Measurements from ENCODE around the gene C6orf89. TPM values are rescaled to one million over a fixed set of nuclear protein-coding genes. Genes with fewer than 3 reads are reported as not detected.

Gene C6orf89
- total RNA-seq, 1 experiment from 2014 or later, result 22.6 TPM

GRCh38 chr6:36968266-36968977 is 82.7 kb downstream of the C6orf89 start:
- ChIA-PET CTCF (interaction anchor here (0.5 kb wide), 1 partner anchor 9 kb away, joined by 3 read pairs; no protein-coding TSS in a partner anchor), POLR2A (ENCODE audit: low non-redundant PET) (no interaction called here)
- H3K9me3 ChIP-seq (ENCODE audit: low read depth, low read length, poor library complexity, severe bottlenecking), result no peaks in the 10 kb centered on the region
- TSS peak; percentile 98 for BruUV-seq (replicated peaks)
- no peak overlapping the region for H3K4me3 ChIP-seq (ENCODE audit: low read depth, low read length, poor library complexity, severe bottlenecking)
- no peak overlapping the region for H3K27ac ChIP-seq (ENCODE audit: low read depth, low read length, poor library complexity, severe bottlenecking)
- intact Hi-C loops (cut with micrococcal nuclease; ENCODE audit: unreplicated experiment), result no loop called here
- H3K36me3 ChIP-seq (ENCODE audit: insufficient read depth, low read length, poor library complexity, severe bottlenecking), result peaks cover 64% of the 10 kb centered on the region
- no peak for DNase-seq (ENCODE audit: low spot score)
- no peaks in the 10 kb centered on the region for H3K27me3 ChIP-seq (replicated peaks; ENCODE audit: insufficient read depth, low read depth, low read length, poor library complexity)
- TF ChIP-seq, protein P1, sequence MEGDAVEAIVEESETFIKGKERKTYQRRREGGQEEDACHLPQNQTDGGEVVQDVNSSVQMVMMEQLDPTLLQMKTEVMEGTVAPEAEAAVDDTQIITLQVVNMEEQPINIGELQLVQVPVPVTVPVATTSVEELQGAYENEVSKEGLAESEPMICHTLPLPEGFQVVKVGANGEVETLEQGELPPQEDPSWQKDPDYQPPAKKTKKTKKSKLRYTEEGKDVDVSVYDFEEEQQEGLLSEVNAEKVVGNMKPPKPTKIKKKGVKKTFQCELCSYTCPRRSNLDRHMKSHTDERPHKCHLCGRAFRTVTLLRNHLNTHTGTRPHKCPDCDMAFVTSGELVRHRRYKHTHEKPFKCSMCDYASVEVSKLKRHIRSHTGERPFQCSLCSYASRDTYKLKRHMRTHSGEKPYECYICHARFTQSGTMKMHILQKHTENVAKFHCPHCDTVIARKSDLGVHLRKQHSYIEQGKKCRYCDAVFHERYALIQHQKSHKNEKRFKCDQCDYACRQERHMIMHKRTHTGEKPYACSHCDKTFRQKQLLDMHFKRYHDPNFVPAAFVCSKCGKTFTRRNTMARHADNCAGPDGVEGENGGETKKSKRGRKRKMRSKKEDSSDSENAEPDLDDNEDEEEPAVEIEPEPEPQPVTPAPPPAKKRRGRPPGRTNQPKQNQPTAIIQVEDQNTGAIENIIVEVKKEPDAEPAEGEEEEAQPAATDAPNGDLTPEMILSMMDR (conservative IDR thresholded peaks at IDR 0.05; ENCODE audit: low read depth, low read length), result no peak
- TF ChIP-seq EZH2 (IDR thresholded peaks at IDR 0.05; ENCODE audit: borderline replicate concordance, low read depth, low read length, poor library complexity, severe bottlenecking), result no peak
- no peaks in the 10 kb centered on the region for H3K4me1 ChIP-seq (ENCODE audit: insufficient read depth, low read length, poor library complexity, severe bottlenecking)

- TF ChIP-seq, protein P1 (conservative IDR thresholded peaks at IDR 0.05; ENCODE audit: low read depth, low read length), result no peak
- no peak for TF ChIP-seq EZH2 (IDR thresholded peaks at IDR 0.05; ENCODE audit: borderline replicate concordance, low read depth, low read length, poor library complexity, severe bottlenecking)
- Histone ChIP-seq H3K27ac (ENCODE audit: low read depth, low read length, poor library complexity, severe bottlenecking) (no peak overlapping the region), H3K36me3 (ENCODE audit: insufficient read depth, low read length, poor library complexity, severe bottlenecking) (peaks cover 72% of the 10 kb centered on the region), H3K27me3 (replicated peaks; ENCODE audit: insufficient read depth, low read depth, low read length, poor library complexity) (no peaks in the 10 kb centered on the region), H3K9me3 (ENCODE audit: low read depth, low read length, poor library complexity, severe bottlenecking) (no peaks in the 10 kb centered on the region), H3K4me3 (ENCODE audit: low read depth, low read length, poor library complexity, severe bottlenecking) (no peak overlapping the region), H3K4me1 (ENCODE audit: insufficient read depth, low read length, poor library complexity, severe bottlenecking) (no peaks in the 10 kb centered on the region)
- no peak for DNase-seq (ENCODE audit: low spot score)
- no TSS peak for BruUV-seq (replicated peaks)
- intact Hi-C loops (cut with micrococcal nuclease; ENCODE audit: unreplicated experiment), result no loop called here
- CTCF ChIA-PET, result no interaction called here
- POLR2A ChIA-PET (ENCODE audit: low non-redundant PET), result no interaction called here
Measured at GRCh38 chr6:36969240-36969691, 83.5 kb downstream of the C6orf89 start.

- Histone ChIP-seq H3K36me3 (ENCODE audit: insufficient read depth, low read length, poor library complexity, severe bottlenecking) (peaks cover 81% of the 10 kb centered on the region), H3K4me1 (ENCODE audit: insufficient read depth, low read length, poor library complexity, severe bottlenecking) (no peaks in the 10 kb centered on the region), H3K9me3 (ENCODE audit: low read depth, low read length, poor library complexity, severe bottlenecking) (no peaks in the 10 kb centered on the region), H3K4me3 (ENCODE audit: low read depth, low read length, poor library complexity, severe bottlenecking) (no peak overlapping the region), H3K27ac (ENCODE audit: low read depth, low read length, poor library complexity, severe bottlenecking) (no peak overlapping the region), H3K27me3 (replicated peaks; ENCODE audit: insufficient read depth, low read depth, low read length, poor library complexity) (no peaks in the 10 kb centered on the region)
- no peak for DNase-seq (ENCODE audit: low spot score)
- TF ChIP-seq EZH2 (IDR thresholded peaks at IDR 0.05; ENCODE audit: borderline replicate concordance, low read depth, low read length, poor library complexity, severe bottlenecking), result no peak
- TF ChIP-seq, protein P1 (conservative IDR thresholded peaks at IDR 0.05; ENCODE audit: low read depth, low read length), result no peak
- ChIA-PET POLR2A (ENCODE audit: low non-redundant PET) (no interaction called here), CTCF (no interaction called here)
- intact Hi-C loops (cut with micrococcal nuclease; ENCODE audit: unreplicated experiment), result no loop called here
- BruUV-seq (replicated peaks), result no TSS peak
Measured at GRCh38 chr6:36969988-36970891, 84.5 kb downstream of the C6orf89 start.
